ENCODE results near the gene TUT4.

TUT4 gene

DNA sequence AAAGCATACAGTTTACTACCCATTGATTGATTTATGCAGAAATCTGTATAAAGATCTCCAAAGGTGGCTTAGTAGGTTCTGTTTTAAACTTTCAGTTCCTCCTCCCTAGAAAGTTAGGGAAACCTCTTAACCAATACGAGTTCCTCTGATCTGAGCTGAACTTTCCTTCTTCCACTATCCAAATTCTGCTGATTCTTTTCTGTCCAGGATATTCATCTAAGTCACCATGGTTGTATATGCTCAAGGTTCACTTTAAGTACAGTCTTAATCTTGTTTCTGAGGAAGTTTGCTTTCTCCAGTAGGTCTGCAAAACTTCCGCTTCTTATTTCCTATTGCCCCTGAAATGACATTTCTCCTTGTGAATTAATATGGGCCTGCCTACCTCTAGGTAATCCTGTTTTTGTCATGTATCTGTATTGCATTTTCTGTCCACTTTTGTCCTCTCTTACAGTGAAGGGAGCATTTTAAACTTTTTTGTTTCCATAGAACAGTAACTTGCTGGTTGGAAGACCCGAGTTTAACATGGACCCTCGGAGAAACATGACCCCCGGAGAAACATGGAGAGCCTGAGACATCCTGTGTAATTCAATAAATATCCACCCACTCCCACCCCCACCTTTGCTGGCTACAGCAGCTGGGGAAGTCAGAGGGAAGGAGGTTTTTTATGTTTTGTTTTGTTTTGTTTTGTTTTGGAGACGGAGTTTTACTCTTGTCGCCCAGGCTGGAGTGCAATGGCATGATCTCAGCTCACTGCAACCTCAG lies 16.7 kb upstream of the TUT4 start:
- no peak for DNase-seq

DNA sequence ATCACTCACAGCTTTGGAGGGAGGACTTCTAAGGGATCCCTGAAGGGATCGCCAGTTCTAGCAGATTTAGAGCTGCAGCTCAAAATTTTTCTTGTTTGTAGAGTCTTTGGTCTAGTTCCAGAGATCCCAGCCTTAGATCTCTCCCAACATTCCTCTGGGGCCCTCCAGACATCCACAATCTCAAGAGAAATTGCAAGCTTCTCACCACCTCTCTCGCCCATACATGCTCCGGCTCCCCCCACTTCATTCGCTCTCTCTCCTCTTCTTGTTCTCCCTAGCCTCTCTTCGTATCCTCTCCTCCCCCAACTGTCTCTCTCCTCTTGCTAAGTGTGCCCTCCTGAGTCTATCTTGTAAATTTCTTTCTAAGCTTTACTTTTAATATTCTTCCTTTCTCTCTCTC lies 15.1 kb upstream of the TUT4 start:
- DNase-seq = no peak

GRCh38 chr1:52562766-52563165 lies 9.9 kb upstream of the TUT4 start:
- no peak for DNase-seq

DNA sequence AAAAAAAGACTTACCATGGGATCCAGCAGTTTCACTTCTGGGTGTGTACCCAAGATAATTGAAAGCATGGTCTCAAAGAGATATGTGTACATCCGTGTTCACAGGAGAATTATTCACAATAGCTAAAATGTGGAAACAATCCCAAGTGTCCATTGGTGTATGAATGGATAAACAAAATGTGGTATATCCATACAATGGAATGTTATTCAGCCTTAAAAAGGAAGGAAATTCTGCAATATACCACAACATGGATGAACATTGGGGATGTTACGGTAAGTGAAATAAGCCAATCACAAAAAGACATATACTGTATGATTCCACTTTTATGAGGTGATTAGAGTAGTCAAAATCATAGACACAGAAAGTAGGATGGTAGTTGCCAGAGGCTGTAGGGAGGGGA lies 7.0 kb upstream of the TUT4 start:
- no peak for DNase-seq

GRCh38 chr1:52558941-52559340 lies 6.0 kb upstream of the TUT4 start:
- no peak for DNase-seq

- no peak for DNase-seq
Observed at GRCh38 chr1:52556641-52557360, 3.9 kb upstream of the TUT4 start.

GRCh38 chr1:52554756-52555155 lies 1.9 kb upstream of the TUT4 start:
- no peak for DNase-seq

- no peak for DNase-seq
Observed at GRCh38 chr1:52554267-52554640, 1.4 kb upstream of the TUT4 start.

GRCh38 chr1:52553362-52554266 lies 722 bp upstream of the TUT4 start:
- peak; percentile 89 to 92 for DNase-seq

DNA sequence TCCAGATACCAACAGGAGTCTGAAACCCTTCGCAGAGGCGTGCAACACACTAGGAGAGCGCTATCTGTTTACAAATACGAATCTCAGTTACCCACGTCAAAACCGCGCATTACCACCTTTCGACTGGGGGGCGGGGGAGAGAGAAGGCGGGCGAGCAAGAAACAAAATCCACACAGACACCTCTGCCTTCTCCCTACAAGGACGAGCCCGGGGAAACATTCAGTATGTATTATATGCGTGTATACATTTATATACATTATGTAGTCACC lies 722 bp downstream of the TUT4 start:
- DNase-seq = peak; percentile 66 to 75

GRCh38 chr1:52551507-52552235 lies 1.2 kb downstream of the TUT4 start:
- peak; percentile 51 to 54 for DNase-seq

DNA sequence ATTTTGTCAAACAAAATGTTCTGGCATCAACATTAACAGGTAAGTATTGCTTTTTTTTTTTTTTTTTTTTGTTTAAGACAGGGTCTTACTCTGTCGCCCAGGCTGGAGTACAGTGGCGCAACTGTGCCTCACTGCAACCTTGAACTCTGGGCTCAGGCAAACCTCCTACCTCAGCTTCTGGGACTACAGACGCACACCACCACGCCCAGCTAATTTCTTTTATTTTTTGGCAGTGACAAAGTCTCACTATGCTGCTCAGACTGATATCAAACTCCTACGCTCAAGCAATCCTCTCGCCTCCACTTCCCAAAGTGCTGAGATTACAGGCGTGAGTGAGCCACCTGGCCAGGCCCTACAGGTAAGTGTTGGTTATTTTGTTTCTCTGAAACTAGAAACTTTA lies 2.4 kb downstream of the TUT4 start:
- no peak for DNase-seq

DNA sequence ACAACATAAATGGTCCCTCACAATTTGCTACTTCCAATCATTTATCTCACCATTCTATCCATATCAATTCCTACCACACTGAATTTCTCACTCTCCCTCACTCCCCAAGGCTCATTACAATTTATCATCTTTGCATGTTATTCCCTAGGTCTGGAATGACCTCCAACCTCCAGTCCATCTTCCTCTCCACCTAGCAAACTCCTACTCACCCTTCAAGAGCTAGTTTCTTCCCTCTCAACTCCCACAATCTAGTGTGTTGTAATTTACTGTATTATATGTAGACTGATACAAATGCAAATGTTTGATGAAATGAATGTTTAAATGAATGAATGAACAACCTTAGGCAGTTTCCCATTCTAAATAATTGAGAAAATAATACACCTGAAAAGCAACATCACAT lies 3.6 kb downstream of the TUT4 start:
- DNase-seq = no peak

DNA sequence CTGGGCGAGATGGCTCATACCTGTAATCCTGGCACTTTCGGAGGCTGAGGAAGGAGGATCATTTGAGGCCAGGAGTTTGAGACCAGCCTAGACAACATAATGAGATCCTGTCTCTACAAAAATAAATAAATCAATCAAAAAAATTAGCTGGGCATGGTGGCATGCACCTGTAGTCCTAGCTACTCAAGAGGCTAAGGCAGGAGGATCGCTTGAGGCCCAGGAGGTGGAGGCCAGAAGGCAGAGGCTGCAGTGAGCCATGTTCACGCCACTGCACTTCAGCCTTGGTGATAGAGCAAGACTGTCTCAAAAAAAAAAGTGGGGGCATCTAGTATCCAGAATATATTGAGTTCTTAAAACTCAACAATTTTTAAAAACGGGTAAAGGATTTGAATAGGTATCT lies 6.0 kb downstream of the TUT4 start:
- no peak for DNase-seq

DNA sequence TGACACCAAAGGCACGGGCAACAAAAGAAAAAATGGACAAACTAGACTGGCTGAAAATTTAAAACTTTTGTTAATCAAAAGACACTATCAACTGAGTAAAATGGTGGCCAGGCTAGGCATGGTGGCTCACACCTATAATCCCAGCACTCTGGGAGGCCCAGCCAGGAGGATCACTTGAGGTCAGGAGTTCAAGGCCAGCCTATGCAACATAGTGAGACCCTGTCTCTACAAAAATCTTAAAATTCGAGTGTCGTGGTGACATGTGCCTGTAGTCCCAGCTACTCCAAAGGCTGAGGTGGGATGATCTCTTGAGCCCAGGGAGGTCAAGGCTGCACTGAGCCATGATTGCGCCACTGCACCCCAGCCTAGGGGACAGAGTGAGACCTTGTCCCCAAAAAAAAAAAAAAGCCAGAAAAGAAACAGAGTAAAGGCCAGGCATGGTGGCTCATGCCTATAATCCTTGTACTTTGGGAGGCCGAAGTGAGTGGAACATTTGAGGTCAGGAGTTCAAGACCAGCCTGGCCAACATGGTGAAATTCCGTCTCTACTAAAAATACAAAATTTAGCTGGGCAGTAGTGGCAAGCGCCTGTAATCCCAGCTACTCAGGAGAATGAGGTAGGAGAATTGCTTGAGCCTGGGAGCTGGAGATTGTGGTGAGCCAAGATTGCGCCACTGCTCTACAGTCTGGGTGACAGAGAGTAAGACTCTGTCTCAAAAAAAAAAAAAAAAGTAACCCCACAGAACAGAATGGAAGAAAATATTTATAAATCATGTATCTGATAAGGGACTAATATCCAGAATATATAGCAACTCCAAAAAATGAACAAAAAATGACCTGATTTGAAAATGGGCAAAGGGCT lies 8.0 kb downstream of the TUT4 start:
- no peak for DNase-seq

DNA sequence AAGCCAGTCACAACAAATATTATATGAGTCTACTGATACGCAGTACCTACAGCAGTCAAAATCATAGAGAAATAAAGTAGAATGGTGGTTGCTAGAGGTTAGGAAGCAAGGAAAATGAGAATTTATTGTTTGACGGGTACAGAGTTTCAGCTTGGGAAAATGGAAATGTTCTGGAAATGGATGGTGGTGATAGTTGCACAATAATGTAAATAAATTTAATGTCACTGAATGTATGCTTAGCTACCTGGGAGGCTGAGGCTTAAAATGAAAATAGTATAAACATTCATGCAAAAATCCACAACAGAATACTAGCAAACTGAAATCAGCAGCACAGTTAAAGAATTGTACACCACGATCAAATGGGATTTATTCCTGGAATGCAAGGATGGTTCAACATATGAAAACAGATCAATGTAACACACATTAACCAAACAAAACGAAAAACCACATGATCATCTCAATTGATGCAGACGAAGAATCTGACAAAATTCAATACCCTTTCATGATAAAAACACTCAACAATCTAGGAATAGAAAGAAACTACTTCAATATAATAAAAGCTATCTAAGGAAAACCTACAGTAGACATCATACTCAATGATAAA lies 10.7 kb downstream of the TUT4 start:
- no peak for DNase-seq

DNA sequence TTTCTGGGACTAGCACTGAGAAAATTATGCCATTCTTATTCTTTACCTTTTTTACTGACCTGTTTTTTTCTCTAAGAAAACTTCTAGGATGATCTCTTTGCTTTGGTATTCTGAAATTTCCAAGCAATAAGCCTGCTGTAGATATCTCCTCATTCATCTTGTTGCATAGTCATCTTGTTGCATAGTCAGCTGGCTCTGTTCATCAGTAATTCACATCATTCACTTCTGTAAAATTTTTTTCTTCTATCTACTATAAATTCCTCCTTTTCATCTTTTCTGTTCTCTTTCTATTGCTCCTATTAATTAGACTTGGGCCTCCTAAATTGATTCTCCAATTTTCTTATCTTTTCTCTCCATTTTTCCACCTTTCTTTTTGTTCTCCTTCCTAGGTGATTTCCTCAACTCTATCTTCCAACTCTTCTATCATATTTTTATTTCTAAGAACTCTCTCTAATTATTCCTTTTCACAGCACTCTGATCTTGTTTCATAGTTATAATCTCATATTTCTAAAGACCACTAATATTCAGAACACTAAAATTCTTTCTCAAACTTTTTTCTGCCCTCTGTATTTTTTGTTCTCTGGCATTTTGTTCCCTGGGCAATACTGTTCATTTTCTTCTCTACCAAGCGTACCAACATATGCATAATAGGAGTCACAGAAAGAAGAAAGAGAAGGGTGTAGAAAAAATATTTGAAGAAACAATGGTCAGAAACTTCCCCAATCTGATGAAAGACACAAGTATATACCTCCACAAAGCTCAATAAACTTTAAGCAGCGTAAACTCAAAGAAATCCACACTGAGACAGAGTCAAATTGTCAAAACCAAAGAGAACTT lies 17.7 kb downstream of the TUT4 start:
- no peak for DNase-seq

DNA sequence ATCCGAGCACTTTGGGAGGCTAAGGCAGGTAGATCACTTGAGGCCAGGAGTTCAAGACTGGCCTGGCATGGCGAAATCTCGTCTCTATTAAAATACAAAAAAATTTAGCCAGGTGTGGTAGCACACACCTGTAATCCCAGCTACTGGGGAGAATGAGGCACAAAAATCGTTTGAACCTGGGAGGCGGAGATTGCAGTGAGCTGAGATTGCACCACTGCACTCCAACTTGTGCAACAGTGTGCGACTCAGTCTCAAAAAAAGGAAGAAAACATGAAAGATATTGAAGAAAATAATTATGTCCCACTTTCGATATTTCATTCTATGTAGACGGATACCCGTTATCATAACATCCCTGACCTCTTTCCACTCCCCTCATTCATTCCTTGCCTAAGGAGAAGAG lies 19.2 kb downstream of the TUT4 start:
- DNase-seq = no peak

- no peak for DNase-seq
Observed at GRCh38 chr1:52532731-52533327, 20.1 kb downstream of the TUT4 start.

GRCh38 chr1:52532247-52532646 lies 20.6 kb downstream of the TUT4 start:
- no peak for DNase-seq
